ENCODE measurements around the gene FREM2.

The FREM2 gene

GRCh38 chr13:38662362-38662761 lies 24.5 kb upstream of the FREM2 start:
- H3K4me3 ChIP-seq (ENCODE audit: extremely low read depth, insufficient read depth, low read length, poor library complexity, severe bottlenecking), result no peak overlapping the region
- 60% methylated on average over 1 of the region's 2 CpGs; no CpG with 5 or more reads in 1 of the 2 experiments for WGBS, 2 experiments (ENCODE audit: insufficient coverage in 2 of 2)
- no peaks in the 10 kb centered on the region for H3K36me3 ChIP-seq (ENCODE audit: control insufficient read depth, insufficient read depth, low read length)
- H3K4me1 ChIP-seq (ENCODE audit: control insufficient read depth, insufficient read depth, low read length, poor library complexity, severe bottlenecking), result no peaks in the 10 kb centered on the region
- H3K9me3 ChIP-seq (ENCODE audit: control insufficient read depth, low read length), result no peaks in the 10 kb centered on the region
- no peak overlapping the region for H3K27ac ChIP-seq (ENCODE audit: low read depth, low read length, severe bottlenecking)

DNA sequence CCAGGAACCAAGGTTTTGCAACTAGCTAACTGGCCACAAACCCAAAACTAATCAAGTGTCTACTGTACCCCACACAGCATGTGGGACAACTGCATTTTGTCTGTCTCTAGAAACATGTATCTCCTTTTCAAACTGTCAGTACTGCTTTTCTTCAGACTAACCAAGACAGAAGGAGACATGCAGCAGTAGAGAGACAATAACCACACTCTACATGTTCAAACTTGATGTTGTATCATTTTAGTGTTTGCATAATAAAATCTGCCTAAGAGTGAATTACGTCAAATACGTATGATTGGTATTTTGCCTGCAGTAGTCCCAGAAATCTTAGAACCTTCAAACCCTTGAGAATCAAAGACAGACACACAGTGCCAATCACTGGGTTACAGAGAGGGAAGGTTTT lies 22.0 kb upstream of the FREM2 start:
- Histone ChIP-seq H3K27ac (ENCODE audit: low read depth, low read length, severe bottlenecking) (no peak overlapping the region), H3K36me3 (ENCODE audit: control insufficient read depth, insufficient read depth, low read length) (no peaks in the 10 kb centered on the region), H3K9me3 (ENCODE audit: control insufficient read depth, low read length) (no peaks in the 10 kb centered on the region), H3K4me3 (ENCODE audit: extremely low read depth, insufficient read depth, low read length, poor library complexity, severe bottlenecking) (no peak overlapping the region), H3K4me1 (ENCODE audit: control insufficient read depth, insufficient read depth, low read length, poor library complexity, severe bottlenecking) (no peaks in the 10 kb centered on the region)
- 80% methylated on average over 1 of the region's 2 CpGs; no CpG with 5 or more reads in 1 of the 2 experiments for WGBS, 2 experiments (ENCODE audit: insufficient coverage in 2 of 2)

DNA sequence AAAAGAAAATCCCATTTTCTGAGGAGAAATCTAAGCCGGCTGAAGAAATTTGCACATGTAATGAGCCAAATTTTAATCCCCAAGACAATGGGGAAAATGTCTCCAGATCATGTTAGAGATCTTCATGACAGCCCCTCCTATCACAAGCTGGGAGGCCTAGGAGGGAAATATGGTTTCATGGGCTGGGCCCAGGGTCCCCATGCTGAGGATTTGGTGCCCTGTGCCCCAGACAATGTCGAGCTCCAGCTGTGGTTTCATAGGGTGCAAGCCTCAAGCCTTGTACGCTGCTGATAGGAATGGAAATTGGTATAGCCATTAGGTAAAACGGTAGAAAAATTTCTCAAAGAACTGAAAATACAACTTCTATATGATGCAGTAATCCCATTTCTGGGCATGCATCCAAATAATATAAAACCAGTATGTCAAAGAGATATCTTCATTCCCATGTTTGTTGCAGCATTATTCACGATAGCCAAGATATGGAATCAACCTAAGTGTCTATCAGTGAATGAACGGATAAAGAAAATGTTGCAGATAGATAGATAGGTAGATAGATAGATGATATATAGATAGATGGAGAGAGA lies 19.3 kb upstream of the FREM2 start:
- Histone ChIP-seq H3K27ac (ENCODE audit: low read depth, low read length, severe bottlenecking) (no peak overlapping the region), H3K4me1 (ENCODE audit: control insufficient read depth, insufficient read depth, low read length, poor library complexity, severe bottlenecking) (no peaks in the 10 kb centered on the region), H3K36me3 (ENCODE audit: control insufficient read depth, insufficient read depth, low read length) (no peaks in the 10 kb centered on the region), H3K9me3 (ENCODE audit: control insufficient read depth, low read length) (no peaks in the 10 kb centered on the region), H3K4me3 (ENCODE audit: extremely low read depth, insufficient read depth, low read length, poor library complexity, severe bottlenecking) (no peak overlapping the region)
- 83 to 94% methylated on average over 3 of the region's 6 CpGs for WGBS, 2 experiments (ENCODE audit: insufficient coverage in 2 of 2)

- no peaks in the 10 kb centered on the region for H3K36me3 ChIP-seq (ENCODE audit: control insufficient read depth, insufficient read depth, low read length)
- no peaks in the 10 kb centered on the region for H3K4me1 ChIP-seq (ENCODE audit: control insufficient read depth, insufficient read depth, low read length, poor library complexity, severe bottlenecking)
- H3K4me3 ChIP-seq (ENCODE audit: extremely low read depth, insufficient read depth, low read length, poor library complexity, severe bottlenecking), result no peak overlapping the region
- no peak overlapping the region for H3K27ac ChIP-seq (ENCODE audit: low read depth, low read length, severe bottlenecking)
- H3K9me3 ChIP-seq (ENCODE audit: control insufficient read depth, low read length), result no peaks in the 10 kb centered on the region
- WGBS, 2 experiments (ENCODE audit: insufficient coverage in 2 of 2), result 89 to 94% methylated on average over 3 to 5 of the region's 6 CpGs
Observed at GRCh38 chr13:38669234-38669964, 17.5 kb upstream of the FREM2 start.

GRCh38 chr13:38670627-38671026 lies 16.2 kb upstream of the FREM2 start:
- Histone ChIP-seq H3K27ac (ENCODE audit: low read depth, low read length, severe bottlenecking) (no peak overlapping the region), H3K4me3 (ENCODE audit: extremely low read depth, insufficient read depth, low read length, poor library complexity, severe bottlenecking) (no peak overlapping the region), H3K36me3 (ENCODE audit: control insufficient read depth, insufficient read depth, low read length) (no peaks in the 10 kb centered on the region), H3K4me1 (ENCODE audit: control insufficient read depth, insufficient read depth, low read length, poor library complexity, severe bottlenecking) (no peaks in the 10 kb centered on the region), H3K9me3 (ENCODE audit: control insufficient read depth, low read length) (no peaks in the 10 kb centered on the region)
- 83 to 100% methylated on average over 1 of the region's 2 CpGs for WGBS, 2 experiments (ENCODE audit: insufficient coverage in 2 of 2)

- WGBS, 2 experiments (ENCODE audit: insufficient coverage in 2 of 2), result 90% methylated on average over 1 of the region's 2 CpGs; no CpG with 5 or more reads in 1 of the 2 experiments
Observed at GRCh38 chr13:38671980-38672379, 14.9 kb upstream of the FREM2 start.

DNA sequence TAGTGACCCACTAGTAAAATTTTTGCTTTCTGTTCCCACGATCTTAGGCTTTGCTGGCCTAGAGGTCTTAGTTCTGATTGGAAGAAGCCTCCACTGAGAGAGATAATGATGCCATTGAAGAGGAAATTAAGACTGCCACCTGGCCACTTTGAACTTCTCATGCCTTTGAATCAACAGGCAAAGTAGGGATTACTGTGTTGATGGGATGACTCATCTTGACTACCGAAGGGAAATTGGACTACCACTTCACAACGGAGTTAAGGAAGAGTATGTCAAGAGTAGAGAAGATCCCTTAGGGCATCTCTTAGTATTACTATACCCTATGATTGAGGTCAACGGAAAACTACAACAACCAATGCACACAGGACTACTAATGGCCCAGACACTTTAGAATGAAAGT lies 12.7 kb upstream of the FREM2 start:
- WGBS, 2 experiments (ENCODE audit: insufficient coverage in 2 of 2), result 60% methylated on average over 3 of the region's 4 CpGs; no CpG with 5 or more reads in 1 of the 2 experiments
- no peak overlapping the region for H3K27ac ChIP-seq (ENCODE audit: low read depth, low read length, severe bottlenecking)
- H3K9me3 ChIP-seq (ENCODE audit: control insufficient read depth, low read length), result no peaks in the 10 kb centered on the region
- H3K4me3 ChIP-seq (ENCODE audit: extremely low read depth, insufficient read depth, low read length, poor library complexity, severe bottlenecking), result no peak overlapping the region
- H3K4me1 ChIP-seq (ENCODE audit: control insufficient read depth, insufficient read depth, low read length, poor library complexity, severe bottlenecking), result peaks cover 4% of the 10 kb centered on the region
- H3K36me3 ChIP-seq (ENCODE audit: control insufficient read depth, insufficient read depth, low read length), result no peaks in the 10 kb centered on the region

More at GRCh38 chr13:38671980-38672379, 14.9 kb upstream of the FREM2 start:
- Histone ChIP-seq H3K4me1 (ENCODE audit: control insufficient read depth, insufficient read depth, low read length, poor library complexity, severe bottlenecking) (no peaks in the 10 kb centered on the region), H3K9me3 (ENCODE audit: control insufficient read depth, low read length) (no peaks in the 10 kb centered on the region), H3K4me3 (ENCODE audit: extremely low read depth, insufficient read depth, low read length, poor library complexity, severe bottlenecking) (no peak overlapping the region), H3K27ac (ENCODE audit: low read depth, low read length, severe bottlenecking) (no peak overlapping the region), H3K36me3 (ENCODE audit: control insufficient read depth, insufficient read depth, low read length) (no peaks in the 10 kb centered on the region)

GRCh38 chr13:38680912-38681311 lies 6.0 kb upstream of the FREM2 start:
- Histone ChIP-seq H3K4me1 (ENCODE audit: control insufficient read depth, insufficient read depth, low read length, poor library complexity, severe bottlenecking) (peaks cover 10% of the 10 kb centered on the region), H3K4me3 (ENCODE audit: extremely low read depth, insufficient read depth, low read length, poor library complexity, severe bottlenecking) (no peak overlapping the region), H3K9me3 (ENCODE audit: control insufficient read depth, low read length) (no peaks in the 10 kb centered on the region), H3K36me3 (ENCODE audit: control insufficient read depth, insufficient read depth, low read length) (no peaks in the 10 kb centered on the region), H3K27ac (ENCODE audit: low read depth, low read length, severe bottlenecking) (no peak overlapping the region)
- 100% methylated on average over 1 of the region's 1 CpG; no CpG with 5 or more reads in 1 of the 2 experiments for whole genome bisulfite sequencing, 2 experiments (ENCODE audit: insufficient coverage in 2 of 2)

- peaks cover 4% of the 10 kb centered on the region for H3K9me3 ChIP-seq (ENCODE audit: control insufficient read depth, low read length)
- H3K36me3 ChIP-seq (ENCODE audit: control insufficient read depth, insufficient read depth, low read length), result peaks cover 11% of the 10 kb centered on the region
- H3K27ac ChIP-seq (ENCODE audit: low read depth, low read length, severe bottlenecking), result no peak overlapping the region
- peaks cover 12% of the 10 kb centered on the region for H3K4me1 ChIP-seq (ENCODE audit: control insufficient read depth, insufficient read depth, low read length, poor library complexity, severe bottlenecking)
- no peak overlapping the region for H3K4me3 ChIP-seq (ENCODE audit: extremely low read depth, insufficient read depth, low read length, poor library complexity, severe bottlenecking)
Observed at GRCh38 chr13:38684714-38685113, 2.2 kb upstream of the FREM2 start.

- H3K4me3 ChIP-seq (ENCODE audit: extremely low read depth, insufficient read depth, low read length, poor library complexity, severe bottlenecking), result peak overlapping the region; percentile 59
Observed at GRCh38 chr13:38685431-38685830, 1.4 kb upstream of the FREM2 start.

GRCh38 chr13:38685974-38686576 lies 802 bp upstream of the FREM2 start:
- H3K27ac ChIP-seq (ENCODE audit: low read depth, low read length, severe bottlenecking), result peak overlapping the region; percentile 71
- H3K9me3 ChIP-seq (ENCODE audit: control insufficient read depth, low read length), result peaks cover 9% of the 10 kb centered on the region
- 0 to 1% methylated on average over 14 of the region's 14 CpGs for WGBS, 2 experiments (ENCODE audit: insufficient coverage in 2 of 2)

More at GRCh38 chr13:38685431-38685830, 1.4 kb upstream of the FREM2 start:
- peaks cover 19% of the 10 kb centered on the region for H3K36me3 ChIP-seq (ENCODE audit: control insufficient read depth, insufficient read depth, low read length)
- peaks cover 12% of the 10 kb centered on the region for H3K4me1 ChIP-seq (ENCODE audit: control insufficient read depth, insufficient read depth, low read length, poor library complexity, severe bottlenecking)
- WGBS, 2 experiments (ENCODE audit: insufficient coverage in 2 of 2), result 100% methylated on average over 1 of the region's 2 CpGs; no CpG with 5 or more reads in 1 of the 2 experiments
- peak overlapping the region; percentile 71 for H3K27ac ChIP-seq (ENCODE audit: low read depth, low read length, severe bottlenecking)
- H3K9me3 ChIP-seq (ENCODE audit: control insufficient read depth, low read length), result peaks cover 4% of the 10 kb centered on the region

More at GRCh38 chr13:38685974-38686576, 802 bp upstream of the FREM2 start:
- peak overlapping the region; percentile 59 for H3K4me3 ChIP-seq (ENCODE audit: extremely low read depth, insufficient read depth, low read length, poor library complexity, severe bottlenecking)
- peaks cover 12% of the 10 kb centered on the region for H3K4me1 ChIP-seq (ENCODE audit: control insufficient read depth, insufficient read depth, low read length, poor library complexity, severe bottlenecking)
- H3K36me3 ChIP-seq (ENCODE audit: control insufficient read depth, insufficient read depth, low read length), result peaks cover 25% of the 10 kb centered on the region

All from mesodermal cell (in vitro differentiated cells).